Naive thymus-derived CD4-positive, alpha-beta T cell (primary cell): ENCODE results near the gene ITPR2. TPM values are rescaled to one million over a fixed set of nuclear protein-coding genes. Genes with fewer than 3 reads are reported as not detected.
A peak's percentile ranks its signal among the peaks of the same experiment; 100 is the strongest.

ENCODE experiments used
- ATAC-seq: fragments of 150-1000 bp; cut with Tn5 transposase; 2 replicates; pipeline ENCODE4 v1.10.0; 2021; ENCODE audit warnings: mild to moderate bottlenecking, moderate library complexity
- CTCF ChIA-PET: fragments of 350-600 bp; sonication (Branson Sonifier 250); formaldehyde crosslinking; loops from one replicate; lab custom pipeline; 2021; ENCODE audit warnings: antibody characterized with exemption; lab: Charles Lee
- POLR2A ChIA-PET: fragments of 350-600 bp; sonication (Branson Sonifier 250); formaldehyde crosslinking; loops from one replicate; lab custom pipeline; 2021; ENCODE audit warnings: antibody characterized with exemption, inconsistent platforms; lab: Charles Lee
- DNase-seq, 9 donors: peaks; one replicate each; pipeline versions ENCODE4 v3.0.0 to v3.0.0-alpha.2; 2020 to 2022; ENCODE audit warnings: mixed read lengths in 1 of 9
- H3K27ac ChIP-seq: one replicate; pipeline ENCODE4 v1.7.0; 2013; ENCODE audit warnings: mild to moderate bottlenecking, low read depth, low read length, moderate library complexity
- H3K27me3 ChIP-seq, 2 donors: one replicate each; pipeline ENCODE4 v1.7.0; 2013; ENCODE audit warnings: low read length in 2 of 2, mild to moderate bottlenecking in 2 of 2, moderate library complexity in 2 of 2; ENCODE audit not compliant: control insufficient read depth in 2 of 2, insufficient read depth in 2 of 2
- H3K36me3 ChIP-seq, 3 experiments: 1 replicate in 2 of 3; 2 replicates in 1 of 3; pipeline ENCODE4 v1.7.0; 2013; ENCODE audit warnings: low read length in 3 of 3, mild to moderate bottlenecking in 3 of 3, moderate library complexity in 1 of 3; ENCODE audit not compliant: insufficient read depth in 3 of 3, control insufficient read depth in 2 of 3
- H3K4me1 ChIP-seq, 2 donors: one replicate each; pipeline ENCODE4 v1.7.0; 2013; ENCODE audit warnings: low read length in 2 of 2, mild to moderate bottlenecking in 2 of 2, moderate library complexity in 1 of 2; ENCODE audit not compliant: control insufficient read depth in 2 of 2, insufficient read depth in 2 of 2
- H3K4me3 ChIP-seq: 2 replicates; pipeline ENCODE4 v1.7.0; 2013; ENCODE audit warnings: mild to moderate bottlenecking, low read length
- H3K9me3 ChIP-seq, 3 experiments: 1 replicate in 2 of 3; 2 replicates in 1 of 3; pipeline ENCODE4 v1.7.0; 2013; ENCODE audit warnings: low read length in 3 of 3; ENCODE audit not compliant: control insufficient read depth in 2 of 3
- H3K27ac Mint-ChIP-seq, 9 donors: one replicate each; pipeline ENCODE4 v1.8.0; 2020 to 2022; ENCODE audit warnings: mixed read lengths in 9 of 9, mild to moderate bottlenecking in 8 of 9, moderate library complexity in 5 of 9, inconsistent platforms in 2 of 9
- H3K27me3 Mint-ChIP-seq, 5 donors: one replicate each; pipeline ENCODE4 v1.8.0; 2021 to 2022; ENCODE audit warnings: mixed read lengths in 5 of 5, mild to moderate bottlenecking in 1 of 5
- H3K36me3 Mint-ChIP-seq, 5 donors: one replicate each; pipeline ENCODE4 v1.8.0; 2020 to 2022; ENCODE audit warnings: mixed read lengths in 5 of 5, mild to moderate bottlenecking in 3 of 5, inconsistent platforms in 1 of 5
- H3K4me1 Mint-ChIP-seq, 7 donors: one replicate each; pipeline ENCODE4 v1.8.0; 2020 to 2022; ENCODE audit warnings: mixed read lengths in 7 of 7, mild to moderate bottlenecking in 3 of 7, inconsistent platforms in 1 of 7
- H3K4me3 Mint-ChIP-seq, 10 donors: one replicate each; pipeline ENCODE4 v1.8.0; 2020 to 2022; ENCODE audit warnings: mild to moderate bottlenecking in 10 of 10, mixed read lengths in 10 of 10, moderate library complexity in 6 of 10, inconsistent platforms in 2 of 10
- H3K9me3 Mint-ChIP-seq, 11 donors: one replicate each; pipeline ENCODE4 v1.8.0; 2020 to 2022; ENCODE audit warnings: mixed read lengths in 11 of 11, mild to moderate bottlenecking in 4 of 11, inconsistent platforms in 1 of 11, moderate library complexity in 1 of 11
- intact Hi-C, 2 donors: fragments of 100-400 bp; cut with micrococcal nuclease; formaldehyde crosslinking; loops; one replicate each; pipeline ENCODE4 v1.15.1; 2023
- polyA plus RNA-seq, 2 donors: library from polyadenylated mRNA; unstranded; fragments of 300-500 nt; fragmentation: Illumina TruSeq; gene quantifications; one replicate each; pipeline ENCODE4 v1.2.3, GENCODE V29; 2021
- total RNA-seq, 6 experiments: library from RNA in 5 of 6; stranded (reverse) in 5 of 6; gene quantifications; 1 replicate in 5 of 6; 2 replicates in 1 of 6; pipeline ENCODE4 v1.2.3 and lab custom pipeline; 2021 to 2026

The ITPR2 gene
- total and polyA plus RNA-seq, 7 experiments from 2014 or later = 11.3 to 71.5 (median 51.4) TPM

DNA sequence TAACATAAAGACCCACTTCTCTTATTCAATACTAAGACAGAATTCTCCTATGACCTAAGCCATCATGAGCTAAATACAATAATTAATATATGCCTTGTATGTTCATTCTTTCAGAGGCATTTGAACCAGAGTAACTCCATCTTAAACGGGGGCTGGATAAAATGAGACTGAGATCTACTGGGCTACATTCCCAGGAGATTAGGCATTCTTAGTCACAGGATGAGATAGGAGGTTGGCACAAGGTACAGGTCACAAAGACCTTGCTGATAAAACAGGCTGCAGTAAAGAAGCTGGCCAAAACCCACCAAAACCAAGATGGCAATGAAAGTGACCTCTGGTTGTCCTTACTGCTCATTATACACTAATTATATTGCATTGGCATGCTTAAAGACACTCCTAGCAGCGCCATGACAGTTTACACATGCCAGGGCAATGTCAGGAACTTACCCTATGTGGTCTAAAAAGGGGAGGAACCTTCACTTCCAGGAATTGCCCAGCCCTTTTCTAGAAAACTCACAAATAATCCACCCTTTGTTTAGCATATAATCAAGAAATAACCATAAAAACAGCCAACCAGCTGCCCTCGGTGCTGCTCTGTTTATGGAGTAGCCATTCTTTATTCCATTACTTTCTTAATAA, 376.9 kb downstream of the ITPR2 start:
- H3K9me3 Mint-ChIP-seq = peaks cover 0 to 6% (median 0%) of the 10 kb centered on the region in 11 donors
- POLR2A ChIA-PET = no interaction called here
- Histone ChIP-seq H3K36me3 (peaks cover 0 to 11% (median 0%) of the 10 kb centered on the region in 3 experiments), H3K27ac (no peak overlapping the region), H3K9me3 (no peaks in the 10 kb centered on the region), H3K27me3 (no peaks in the 10 kb centered on the region), H3K4me1 (no peaks in the 10 kb centered on the region), H3K4me3 (no peak overlapping the region)
- ATAC-seq = no peak
- DNase-seq = no peak
- CTCF ChIA-PET = no interaction called here
- no peak overlapping the region for H3K27ac Mint-ChIP-seq
- H3K4me1 Mint-ChIP-seq = peaks cover 0 to 14% (median 0%) of the 10 kb centered on the region in 7 donors
- H3K36me3 Mint-ChIP-seq = peaks cover 7 to 67% (median 62%) of the 10 kb centered on the region in 5 donors
- no peaks in the 10 kb centered on the region for H3K27me3 Mint-ChIP-seq
- intact Hi-C loops = no loop called here
- no peak overlapping the region for H3K4me3 Mint-ChIP-seq

DNA sequence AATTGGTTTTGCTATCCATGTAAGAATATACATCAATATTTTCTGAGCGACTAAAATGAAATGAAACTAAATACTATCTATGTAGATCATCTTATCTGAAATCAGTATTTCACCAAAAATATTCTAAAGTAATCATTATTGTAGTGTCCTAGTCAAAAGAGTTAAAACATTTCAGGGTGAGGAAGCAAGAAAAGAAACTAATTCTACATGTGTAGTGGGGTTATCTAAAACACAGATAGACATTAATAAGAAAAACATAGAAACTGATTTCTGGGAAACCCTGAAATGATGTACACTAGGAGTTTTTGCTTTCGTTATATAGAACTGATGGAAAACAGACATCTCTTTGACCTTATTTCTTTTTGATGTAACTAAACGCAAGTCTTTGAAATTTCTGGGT, 379.7 kb downstream of the ITPR2 start:
- H3K4me1 ChIP-seq = no peaks in the 10 kb centered on the region
- H3K27me3 ChIP-seq = no peaks in the 10 kb centered on the region
- intact Hi-C loops = no loop called here
- ATAC-seq (no peak), DNase-seq (no peak)
- no peak overlapping the region for H3K27ac Mint-ChIP-seq
- peaks cover 0 to 6% (median 0%) of the 10 kb centered on the region in 11 donors for H3K9me3 Mint-ChIP-seq
- H3K4me3 ChIP-seq = no peak overlapping the region
- H3K36me3 ChIP-seq = peaks cover 0 to 10% (median 0%) of the 10 kb centered on the region in 3 experiments
- CTCF ChIA-PET = no interaction called here
- H3K4me3 Mint-ChIP-seq = no peak overlapping the region
- peaks cover 0 to 14% (median 0%) of the 10 kb centered on the region in 7 donors for H3K4me1 Mint-ChIP-seq
- peaks cover 0 to 61% (median 50%) of the 10 kb centered on the region in 5 donors for H3K36me3 Mint-ChIP-seq
- no peaks in the 10 kb centered on the region for H3K27me3 Mint-ChIP-seq
- no peak overlapping the region for H3K27ac ChIP-seq
- no peaks in the 10 kb centered on the region for H3K9me3 ChIP-seq
- POLR2A ChIA-PET = no interaction called here

DNA sequence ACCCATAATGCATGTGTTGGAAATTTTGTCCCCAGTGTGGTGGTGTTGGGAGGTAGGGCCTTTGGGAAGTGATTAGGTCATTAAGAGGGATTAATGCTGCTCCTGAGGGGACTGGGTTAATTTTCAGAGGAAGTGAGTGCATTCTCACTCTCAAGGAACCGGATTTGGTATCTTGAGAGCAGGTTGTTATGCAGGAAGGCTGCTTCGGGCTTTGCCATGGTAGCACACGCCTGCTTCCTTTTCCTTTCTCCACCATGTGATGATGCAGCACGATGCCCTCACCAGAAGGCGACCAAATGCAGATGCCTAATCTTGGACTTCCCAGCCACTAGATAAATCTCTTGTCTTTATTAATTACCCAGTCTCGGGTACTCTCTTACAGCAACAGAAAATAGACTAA, 380.5 kb downstream of the ITPR2 start:
- ATAC-seq = no peak
- H3K4me3 Mint-ChIP-seq = no peak overlapping the region
- POLR2A ChIA-PET = no interaction called here

DNA sequence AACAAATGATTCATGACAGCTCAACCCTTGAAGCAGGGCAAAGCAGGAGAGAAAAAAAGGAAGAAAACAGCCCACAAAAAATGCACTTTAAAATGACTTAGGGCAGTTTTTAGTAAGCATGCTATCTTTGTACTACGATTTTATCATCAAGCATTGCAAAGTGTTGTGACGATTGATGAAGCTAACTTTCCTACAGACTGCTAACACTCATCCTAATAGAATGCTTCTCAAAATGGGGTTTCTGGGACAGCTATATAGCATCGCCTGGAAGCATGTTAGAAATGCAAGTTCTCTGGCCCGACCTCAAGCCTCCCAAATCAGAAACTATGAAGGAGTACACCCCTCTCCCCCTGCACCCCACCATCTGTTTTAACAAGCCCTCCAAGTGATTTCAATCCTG, 381.2 kb downstream of the ITPR2 start:
- POLR2A ChIA-PET = no interaction called here
- ATAC-seq = no peak
- H3K4me3 Mint-ChIP-seq = no peak overlapping the region
- no peaks in the 10 kb centered on the region for H3K27me3 Mint-ChIP-seq
- peaks cover 0 to 50% (median 39%) of the 10 kb centered on the region in 5 donors for H3K36me3 Mint-ChIP-seq
- Histone ChIP-seq H3K27me3 (no peaks in the 10 kb centered on the region), H3K4me1 (no peaks in the 10 kb centered on the region), H3K36me3 (no peaks in the 10 kb centered on the region), H3K4me3 (no peak overlapping the region), H3K9me3 (no peaks in the 10 kb centered on the region), H3K27ac (no peak overlapping the region)
- DNase-seq = no peak
- intact Hi-C loops = no loop called here
- peaks cover 0 to 2% (median 0%) of the 10 kb centered on the region in 11 donors for H3K9me3 Mint-ChIP-seq
- CTCF ChIA-PET = no interaction called here
- H3K4me1 Mint-ChIP-seq = peaks cover 0 to 3% (median 0%) of the 10 kb centered on the region in 7 donors
- H3K27ac Mint-ChIP-seq = no peak overlapping the region

More for the DNA sequence above, 380.5 kb downstream of the ITPR2 start:
- H3K4me1 Mint-ChIP-seq = peaks cover 0 to 9% (median 0%) of the 10 kb centered on the region in 7 donors
- no peak overlapping the region for H3K4me3 ChIP-seq
- intact Hi-C loops = no loop called here
- peaks cover 0 to 3% (median 0%) of the 10 kb centered on the region in 3 experiments for H3K36me3 ChIP-seq
- H3K4me1 ChIP-seq = no peaks in the 10 kb centered on the region
- DNase-seq = no peak
- no peaks in the 10 kb centered on the region for H3K27me3 Mint-ChIP-seq
- no peaks in the 10 kb centered on the region for H3K9me3 ChIP-seq
- peak overlapping the region in 1 of 9 donors; percentile 88 for H3K27ac Mint-ChIP-seq
- H3K27ac ChIP-seq = no peak overlapping the region
- peaks cover 0 to 6% (median 0%) of the 10 kb centered on the region in 11 donors for H3K9me3 Mint-ChIP-seq
- peaks cover 0 to 57% (median 46%) of the 10 kb centered on the region in 5 donors for H3K36me3 Mint-ChIP-seq
- no peaks in the 10 kb centered on the region for H3K27me3 ChIP-seq
- CTCF ChIA-PET = no interaction called here

DNA sequence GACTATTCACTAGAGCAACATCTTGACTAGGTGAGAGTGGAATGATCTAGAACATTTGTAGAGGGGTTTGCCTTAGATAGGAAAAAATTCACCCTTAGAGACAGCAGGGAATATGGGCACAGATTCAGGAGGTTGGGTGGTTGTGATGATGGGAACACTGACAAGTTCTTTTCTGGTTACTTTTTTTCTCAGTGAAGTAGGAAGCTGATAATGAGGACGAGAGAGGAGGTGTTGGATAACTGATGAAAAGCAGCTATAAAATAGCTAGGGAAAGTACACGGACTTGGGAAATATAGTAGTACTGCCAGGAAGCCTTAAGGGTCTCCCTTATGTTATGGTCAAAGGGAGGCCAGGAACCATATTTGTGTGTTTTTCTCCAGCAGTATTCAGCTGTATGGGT, 387.1 kb downstream of the ITPR2 start:
- H3K27ac Mint-ChIP-seq = peak overlapping the region in 1 of 9 donors; percentile 49
- Histone ChIP-seq H3K27ac (no peak overlapping the region), H3K9me3 (no peaks in the 10 kb centered on the region), H3K4me3 (no peak overlapping the region), H3K36me3 (peaks cover 0 to 15% (median 0%) of the 10 kb centered on the region in 3 experiments), H3K27me3 (no peaks in the 10 kb centered on the region), H3K4me1 (no peaks in the 10 kb centered on the region)
- H3K36me3 Mint-ChIP-seq = peaks cover 7 to 65% (median 41%) of the 10 kb centered on the region in 5 donors
- H3K27me3 Mint-ChIP-seq = no peaks in the 10 kb centered on the region
- H3K4me3 Mint-ChIP-seq = no peak overlapping the region
- ChIA-PET CTCF (no interaction called here), POLR2A (no interaction called here)
- DNase-seq = no peak
- intact Hi-C loops = no loop called here
- H3K9me3 Mint-ChIP-seq = peaks cover 0 to 2% (median 0%) of the 10 kb centered on the region in 11 donors
- no peak for ATAC-seq
- peaks cover 0 to 3% (median 0%) of the 10 kb centered on the region in 7 donors for H3K4me1 Mint-ChIP-seq

DNA sequence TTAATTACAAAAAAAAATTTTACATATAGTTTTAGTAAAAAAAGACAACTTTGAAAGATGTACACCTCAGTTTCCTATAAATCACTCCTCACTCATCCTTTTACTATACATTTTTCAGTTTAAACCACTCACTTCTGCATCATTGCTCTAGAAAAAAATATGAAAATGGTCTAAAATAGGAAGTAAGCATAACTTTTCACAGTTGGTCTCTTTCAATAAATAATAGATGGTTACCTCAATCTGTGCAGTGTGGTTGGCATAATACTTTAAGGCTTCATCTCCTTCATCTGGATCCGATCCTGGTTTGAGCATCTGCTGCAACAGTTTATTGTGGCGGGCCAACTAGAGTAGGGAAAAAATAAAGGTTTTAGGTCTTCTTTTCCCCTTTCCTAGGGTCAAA, 389.7 kb downstream of the ITPR2 start:
- Mint-ChIP-seq H3K4me3 (no peak overlapping the region), H3K27ac (no peak overlapping the region), H3K36me3 (peaks cover 4 to 67% (median 36%) of the 10 kb centered on the region in 5 donors), H3K4me1 (peaks cover 0 to 3% (median 0%) of the 10 kb centered on the region in 7 donors), H3K9me3 (no peaks in the 10 kb centered on the region), H3K27me3 (no peaks in the 10 kb centered on the region)
- H3K27ac ChIP-seq = no peak overlapping the region
- H3K36me3 ChIP-seq = peaks cover 0 to 22% (median 0%) of the 10 kb centered on the region in 3 experiments
- DNase-seq = no peak
- H3K4me3 ChIP-seq = no peak overlapping the region
- ChIA-PET CTCF (no interaction called here), POLR2A (no interaction called here)
- H3K9me3 ChIP-seq = no peaks in the 10 kb centered on the region
- H3K27me3 ChIP-seq = no peaks in the 10 kb centered on the region
- intact Hi-C loops = no loop called here
- no peak for ATAC-seq
- H3K4me1 ChIP-seq = no peaks in the 10 kb centered on the region

DNA sequence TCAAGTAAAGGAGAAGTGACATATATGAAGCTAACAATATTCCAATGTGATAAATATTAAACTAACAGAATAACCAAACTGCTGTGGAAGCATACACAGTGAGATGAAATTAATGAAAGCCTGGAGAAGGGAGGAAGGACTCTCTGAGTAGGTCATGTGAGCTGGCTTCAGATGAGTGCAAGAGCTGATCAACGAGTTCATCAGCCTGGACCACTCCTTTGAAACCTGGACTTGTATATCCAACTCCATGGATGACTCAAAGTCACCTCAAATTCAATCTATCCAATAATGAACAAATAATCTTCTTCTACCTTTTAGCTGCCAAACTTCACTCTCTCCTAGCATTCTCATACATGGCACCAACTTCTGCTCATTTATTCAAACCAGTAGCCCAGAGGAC, 391.6 kb downstream of the ITPR2 start:
- H3K9me3 Mint-ChIP-seq = no peaks in the 10 kb centered on the region
- H3K4me1 Mint-ChIP-seq = peaks cover 0 to 3% (median 0%) of the 10 kb centered on the region in 7 donors
- H3K9me3 ChIP-seq = no peaks in the 10 kb centered on the region
- intact Hi-C loops = no loop called here
- no peak overlapping the region for H3K27ac ChIP-seq
- ChIA-PET CTCF (no interaction called here), POLR2A (no interaction called here)
- H3K36me3 ChIP-seq = peaks cover 0 to 22% (median 0%) of the 10 kb centered on the region in 3 experiments
- no peaks in the 10 kb centered on the region for H3K27me3 ChIP-seq
- H3K27ac Mint-ChIP-seq = no peak overlapping the region
- no peaks in the 10 kb centered on the region for H3K27me3 Mint-ChIP-seq
- DNase-seq (no peak), ATAC-seq (no peak)
- no peak overlapping the region for H3K4me3 Mint-ChIP-seq
- H3K4me3 ChIP-seq = no peak overlapping the region
- H3K36me3 Mint-ChIP-seq = peaks cover 4 to 67% (median 36%) of the 10 kb centered on the region in 5 donors
- no peaks in the 10 kb centered on the region for H3K4me1 ChIP-seq
